GM23338 (cell line): Measurements from ENCODE around the gene SCYGR4. TPM values are rescaled to one million over a fixed set of nuclear protein-coding genes. Genes with fewer than 3 reads are reported as not detected.

Experiments
- ATAC-seq: fragments of 200-7000 bp; cut with Tn5 transposase; 3 replicates; pipeline ENCODE4 v1.9.1; 2020
- DNase-seq: peaks from one replicate; pipeline ENCODE4 v3.0.0-alpha.2; 2015; ENCODE audit warnings: low spot score
- H2AFZ ChIP-seq: fragments of 200-600 bp; sonication (generic); 2 replicates; pipeline ENCODE4 v1.8.0; 2016; ENCODE audit warnings: antibody characterized with exemption, mild to moderate bottlenecking, moderate library complexity
- H3F3A ChIP-seq: fragments of 200-600 bp; sonication (generic); replicated peaks from 2 replicates; pipeline ENCODE4 v1.8.0; 2017; ENCODE audit warnings: antibody characterized with exemption, mixed run types, low read depth
- H3K27ac ChIP-seq: fragments of 200-600 bp; sonication (generic); 2 replicates; pipeline ENCODE4 v1.6.1; 2016; ENCODE audit warnings: low read depth
- H3K27me3 ChIP-seq: fragments of 200-600 bp; sonication (generic); 2 replicates; pipeline ENCODE4 v1.8.0; 2016; ENCODE audit warnings: mild to moderate bottlenecking, mixed run types, moderate library complexity; ENCODE audit not compliant: insufficient read depth
- H3K36me3 ChIP-seq: fragments of 200-600 bp; sonication (generic); 2 replicates; pipeline ENCODE4 v1.8.0; 2016; ENCODE audit warnings: mild to moderate bottlenecking; ENCODE audit not compliant: insufficient read depth
- H3K4me1 ChIP-seq: fragments of 200-600 bp; sonication (generic); 2 replicates; pipeline ENCODE4 v1.8.0; 2016; ENCODE audit warnings: mild to moderate bottlenecking, moderate library complexity; ENCODE audit not compliant: insufficient read depth
- H3K4me2 ChIP-seq: fragments of 200-600 bp; sonication (generic); 2 replicates; pipeline ENCODE4 v1.7.1; 2017; ENCODE audit warnings: mixed run types
- H3K4me3 ChIP-seq: fragments of 200-600 bp; sonication (generic); 2 replicates; pipeline ENCODE4 v1.6.1; 2016; ENCODE audit warnings: mixed run types
- H3K79me2 ChIP-seq: fragments of 200-600 bp; sonication (generic); replicated peaks from 2 replicates; pipeline ENCODE4 v1.8.0; 2017; ENCODE audit warnings: mild to moderate bottlenecking; ENCODE audit not compliant: insufficient read depth
- H3K9me2 ChIP-seq: fragments of 200-600 bp; sonication (generic); 2 replicates; pipeline ENCODE4 v1.8.0; 2017; ENCODE audit not compliant: insufficient read depth
- H4K20me1 ChIP-seq: fragments of 200-600 bp; sonication (generic); replicated peaks from 2 replicates; pipeline ENCODE4 v1.8.0; 2017; ENCODE audit warnings: mild to moderate bottlenecking; ENCODE audit not compliant: insufficient read depth
- H3K27ac Mint-ChIP-seq: 2 replicates; pipeline ENCODE4 v1.8.0; 2020; ENCODE audit warnings: inconsistent platforms, mild to moderate bottlenecking, moderate library complexity, mixed read lengths
- H3K27me3 Mint-ChIP-seq: 3 replicates; pipeline ENCODE4 v1.8.0; 2022; ENCODE audit warnings: low read depth, mild to moderate bottlenecking, moderate library complexity, mixed read lengths, inconsistent platforms; ENCODE audit not compliant: insufficient read depth, poor library complexity
- H3K36me3 Mint-ChIP-seq: 3 replicates; pipeline ENCODE4 v1.8.0; 2021; ENCODE audit warnings: low read depth, mild to moderate bottlenecking, inconsistent platforms, moderate library complexity, mixed read lengths
- H3K4me1 Mint-ChIP-seq: 3 replicates; pipeline ENCODE4 v1.8.0; 2020; ENCODE audit warnings: mild to moderate bottlenecking, inconsistent platforms, mixed read lengths
- H3K4me3 Mint-ChIP-seq: 3 replicates; pipeline ENCODE4 v1.8.0; 2021; ENCODE audit warnings: moderate library complexity, mild to moderate bottlenecking, inconsistent platforms, mixed read lengths
- H3K9me3 Mint-ChIP-seq: 3 replicates; pipeline ENCODE4 v1.8.0; 2020; ENCODE audit warnings: moderate library complexity, mild to moderate bottlenecking, inconsistent platforms, mixed read lengths
- CREB1 ChIP-seq: fragments of 250-450 bp; sonication (Bioruptor Pico); IDR thresholded peaks from 2 replicates; pipeline ENCODE4 v1.5.0; 2020; ENCODE audit warnings: low read depth, mild to moderate bottlenecking, moderate library complexity
- CTCF ChIP-seq, 2 experiments: fragments of 200-600 bp in 1 of 2; sonication (generic) in 1 of 2; conservative IDR thresholded peaks; 2 replicates each; pipeline versions ENCODE4 v1.5.1 to v1.6.1; 2016 to 2017; ENCODE audit warnings: antibody characterized with exemption in 2 of 2, low read depth in 2 of 2, mild to moderate bottlenecking in 2 of 2, moderate library complexity in 1 of 2
- EZH2 ChIP-seq: fragments of 200-600 bp; sonication (generic); IDR thresholded peaks from one replicate; pipeline ENCODE4 v1.8.0; 2017; ENCODE audit warnings: antibody characterized with exemption, mild to moderate bottlenecking, low read depth; ENCODE audit not compliant: unreplicated experiment
- EZH2phosphoT487 ChIP-seq: fragments of 200-600 bp; sonication (generic); IDR thresholded peaks from one replicate; pipeline ENCODE4 v1.8.1; 2018; ENCODE audit warnings: antibody characterized with exemption; ENCODE audit not compliant: unreplicated experiment
- JUNB ChIP-seq: IDR thresholded peaks from one replicate; pipeline ENCODE4 v1.6.1; 2016; ENCODE audit warnings: antibody characterized with exemption; ENCODE audit not compliant: unreplicated experiment
- NANOG ChIP-seq: IDR thresholded peaks from 2 replicates; pipeline ENCODE4 v1.6.1; 2016; ENCODE audit warnings: antibody characterized with exemption, borderline replicate concordance
- POLR2AphosphoS5 ChIP-seq: IDR thresholded peaks from 2 replicates; pipeline ENCODE4 v1.6.1; 2016; ENCODE audit warnings: antibody characterized with exemption, low read depth
- STAT1 ChIP-seq: IDR thresholded peaks from one replicate; pipeline ENCODE4 v1.6.1; 2016; ENCODE audit warnings: antibody characterized with exemption; ENCODE audit not compliant: unreplicated experiment
- ZNF114 ChIP-seq: fragments of 250-450 bp; sonication (Bioruptor Pico); IDR thresholded peaks from 2 replicates; pipeline ENCODE4 v1.5.0; 2020; ENCODE audit warnings: mild to moderate bottlenecking, moderate library complexity
- ZNF331 ChIP-seq: fragments of 250-450 bp; sonication (Bioruptor Pico); IDR thresholded peaks from 2 replicates; pipeline ENCODE4 v1.5.0; 2020; ENCODE audit warnings: low read depth, mild to moderate bottlenecking, moderate library complexity
- polyA plus RNA-seq: library from polyadenylated mRNA; unstranded; fragments of >200 nt; fragmentation: Nextera tagmentation; extraction: Ambion mirVana; gene quantifications from 2 replicates; pipeline ENCODE4 v1.2.1, GENCODE V29; 2016
- total RNA-seq: library from RNA; depleted of rRNA; stranded (reverse); fragments of >200 nt; shearing (Covaris generic); gene quantifications from 2 replicates; pipeline ENCODE4 v1.2.3, GENCODE V29; 2014
- TF ChIP-seq, protein P1 (sequence below): IDR thresholded peaks from one replicate; pipeline ENCODE4 v1.6.1; 2018; ENCODE audit warnings: antibody characterized with exemption; ENCODE audit not compliant: unreplicated experiment

Gene SCYGR4
- total and polyA plus RNA-seq, 2 experiments from 2014 or later, result not detected

- ATAC-seq (no peak), DNase-seq (no peak)
- Histone ChIP-seq H3K4me3 (no peak overlapping the region), H3K4me1 (no peaks in the 10 kb centered on the region), H3K27me3 (no peaks in the 10 kb centered on the region), H3K27ac (no peak overlapping the region), H3K4me2 (no peak overlapping the region), H4K20me1 (no peaks in the 10 kb centered on the region), H3K36me3 (no peaks in the 10 kb centered on the region), H3K9me2 (no peaks in the 10 kb centered on the region), H3K79me2 (no peaks in the 10 kb centered on the region), H3F3A (no peaks in the 10 kb centered on the region), H2AFZ (no peak overlapping the region)
- Mint-ChIP-seq H3K36me3 (no peaks in the 10 kb centered on the region), H3K27ac (no peak overlapping the region), H3K27me3 (no peaks in the 10 kb centered on the region), H3K9me3 (no peaks in the 10 kb centered on the region), H3K4me1 (no peaks in the 10 kb centered on the region), H3K4me3 (no peak overlapping the region)
- TF ChIP-seq CREB1 (CRISPR knock-in tag) (no peak), POLR2AphosphoS5 (no peak), ZNF331 (CRISPR knock-in tag) (no peak), EZH2 (no peak)
These were observed 37.1 kb downstream of the SCYGR4 start for GRCh38 chr2:227654426-227654825.

- ATAC-seq (no peak), DNase-seq (no peak)
- Histone ChIP-seq H3K9me2 (no peaks in the 10 kb centered on the region), H3K4me2 (no peak overlapping the region), H3K27ac (no peak overlapping the region), H2AFZ (no peak overlapping the region), H3K4me3 (no peak overlapping the region), H3K36me3 (no peaks in the 10 kb centered on the region), H3K79me2 (no peaks in the 10 kb centered on the region), H3F3A (no peaks in the 10 kb centered on the region), H3K27me3 (no peaks in the 10 kb centered on the region), H3K4me1 (peaks cover under 1% of the 10 kb centered on the region; the same call in 1 of the 2 replicates), H4K20me1 (no peaks in the 10 kb centered on the region)
- H3K27me3 Mint-ChIP-seq, result no peaks in the 10 kb centered on the region
- no peaks in the 10 kb centered on the region; the same call in 2 of the 3 replicates for H3K4me1 Mint-ChIP-seq
- TF ChIP-seq CTCF (conservative IDR thresholded peaks at IDR 0.05; ENCODE audit: low read depth in 2 of 2), result no peak
- no peak for TF ChIP-seq CREB1 (CRISPR knock-in tag)
- TF ChIP-seq JUNB, result no peak
- TF ChIP-seq ZNF331 (CRISPR knock-in tag), result no peak
- TF ChIP-seq POLR2AphosphoS5, result no peak
- no peaks in the 10 kb centered on the region for H3K36me3 Mint-ChIP-seq
- no peaks in the 10 kb centered on the region for H3K9me3 Mint-ChIP-seq
- no peak overlapping the region for H3K4me3 Mint-ChIP-seq
- H3K27ac Mint-ChIP-seq, result no peak overlapping the region
These were observed 38.2 kb downstream of the SCYGR4 start for GRCh38 chr2:227655454-227655853.

DNA sequence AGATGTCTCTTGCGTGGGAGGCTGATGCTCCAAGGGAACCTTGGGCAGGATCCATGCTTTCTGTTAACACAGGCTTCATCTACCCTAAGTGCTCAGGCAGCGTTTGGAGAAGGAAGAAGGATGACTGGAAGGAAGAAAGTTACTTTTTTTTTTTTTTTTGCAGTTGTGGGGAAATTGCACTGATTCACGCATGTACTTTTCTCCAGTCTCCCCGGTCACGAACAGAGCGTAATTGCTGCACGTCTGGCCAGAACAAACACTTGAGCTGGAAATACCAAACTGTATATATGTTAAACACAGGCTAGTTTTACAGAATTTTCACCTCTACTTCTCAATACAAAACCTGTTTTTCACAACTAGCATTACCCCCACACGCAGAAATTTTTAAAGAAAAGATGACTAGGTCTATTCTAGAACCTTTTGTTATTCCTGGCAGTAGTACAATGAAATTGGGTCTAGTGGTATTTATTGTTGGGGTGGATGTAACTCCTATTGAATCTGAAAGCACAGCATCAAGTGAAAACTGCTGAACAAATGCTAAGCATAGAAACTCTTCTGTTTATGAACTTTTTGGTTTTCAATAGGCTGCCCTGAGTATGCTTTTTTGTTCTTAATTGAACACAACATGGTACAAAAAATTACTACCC is 40.0 kb downstream of the SCYGR4 start:
- Mint-ChIP-seq H3K27ac (no peak overlapping the region), H3K27me3 (no peaks in the 10 kb centered on the region), H3K9me3 (no peaks in the 10 kb centered on the region), H3K36me3 (no peaks in the 10 kb centered on the region), H3K4me3 (no peak overlapping the region), H3K4me1 (peaks cover 15% of the 10 kb centered on the region)
- ATAC-seq, result no peak
- no peak overlapping the region for H3K27ac ChIP-seq
- no peaks in the 10 kb centered on the region for H4K20me1 ChIP-seq
- H3K36me3 ChIP-seq, result no peaks in the 10 kb centered on the region
- peak overlapping the region; percentile 34; the same call in 1 of the 2 replicates for H2AFZ ChIP-seq
- DNase-seq, result no peak
- H3K79me2 ChIP-seq, result no peaks in the 10 kb centered on the region
- H3K4me3 ChIP-seq, result no peak overlapping the region
- H3F3A ChIP-seq, result no peaks in the 10 kb centered on the region
- peaks cover 18% of the 10 kb centered on the region for H3K4me1 ChIP-seq
- H3K4me2 ChIP-seq, result no peak overlapping the region
- H3K27me3 ChIP-seq, result no peaks in the 10 kb centered on the region
- H3K9me2 ChIP-seq, result no peaks in the 10 kb centered on the region; the same call in 1 of the 2 replicates
- TF ChIP-seq EZH2phosphoT487, result no peak
- TF ChIP-seq STAT1, result no peak
- no peak for TF ChIP-seq NANOG
- TF ChIP-seq CTCF (conservative IDR thresholded peaks at IDR 0.05; ENCODE audit: low read depth in 2 of 2), result no peak
- TF ChIP-seq ZNF114 (CRISPR knock-in tag), result no peak
- TF ChIP-seq POLR2AphosphoS5, result no peak
- TF ChIP-seq, protein P1, sequence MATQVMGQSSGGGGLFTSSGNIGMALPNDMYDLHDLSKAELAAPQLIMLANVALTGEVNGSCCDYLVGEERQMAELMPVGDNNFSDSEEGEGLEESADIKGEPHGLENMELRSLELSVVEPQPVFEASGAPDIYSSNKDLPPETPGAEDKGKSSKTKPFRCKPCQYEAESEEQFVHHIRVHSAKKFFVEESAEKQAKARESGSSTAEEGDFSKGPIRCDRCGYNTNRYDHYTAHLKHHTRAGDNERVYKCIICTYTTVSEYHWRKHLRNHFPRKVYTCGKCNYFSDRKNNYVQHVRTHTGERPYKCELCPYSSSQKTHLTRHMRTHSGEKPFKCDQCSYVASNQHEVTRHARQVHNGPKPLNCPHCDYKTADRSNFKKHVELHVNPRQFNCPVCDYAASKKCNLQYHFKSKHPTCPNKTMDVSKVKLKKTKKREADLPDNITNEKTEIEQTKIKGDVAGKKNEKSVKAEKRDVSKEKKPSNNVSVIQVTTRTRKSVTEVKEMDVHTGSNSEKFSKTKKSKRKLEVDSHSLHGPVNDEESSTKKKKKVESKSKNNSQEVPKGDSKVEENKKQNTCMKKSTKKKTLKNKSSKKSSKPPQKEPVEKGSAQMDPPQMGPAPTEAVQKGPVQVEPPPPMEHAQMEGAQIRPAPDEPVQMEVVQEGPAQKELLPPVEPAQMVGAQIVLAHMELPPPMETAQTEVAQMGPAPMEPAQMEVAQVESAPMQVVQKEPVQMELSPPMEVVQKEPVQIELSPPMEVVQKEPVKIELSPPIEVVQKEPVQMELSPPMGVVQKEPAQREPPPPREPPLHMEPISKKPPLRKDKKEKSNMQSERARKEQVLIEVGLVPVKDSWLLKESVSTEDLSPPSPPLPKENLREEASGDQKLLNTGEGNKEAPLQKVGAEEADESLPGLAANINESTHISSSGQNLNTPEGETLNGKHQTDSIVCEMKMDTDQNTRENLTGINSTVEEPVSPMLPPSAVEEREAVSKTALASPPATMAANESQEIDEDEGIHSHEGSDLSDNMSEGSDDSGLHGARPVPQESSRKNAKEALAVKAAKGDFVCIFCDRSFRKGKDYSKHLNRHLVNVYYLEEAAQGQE, result no peak
- no peak for TF ChIP-seq ZNF331 (CRISPR knock-in tag)
